ENCODE measurements around the gene MPHOSPH9. TPM values are rescaled to one million over a fixed set of nuclear protein-coding genes. Genes with fewer than 3 reads are reported as not detected.

Gene MPHOSPH9
- total RNA-seq, 2 experiments from 2014 or later: 88.3 to 136 TPM

GRCh38 chr12:123242116-123242904 is 9.4 kb upstream of the MPHOSPH9 start:
- no peak for DNase-seq (ENCODE audit: low spot score)
- Histone ChIP-seq H3K79me2 (ENCODE audit: insufficient read depth, low read depth, low read length) (peaks cover 38% of the 10 kb centered on the region), H3K36me3 (ENCODE audit: insufficient read depth, low read length) (peaks cover 64% of the 10 kb centered on the region), H4K20me1 (ENCODE audit: insufficient read depth, low read length) (no peaks in the 10 kb centered on the region), H3K4me2 (ENCODE audit: low read length) (no peak overlapping the region), H3K4me1 (ENCODE audit: insufficient read depth, low read length, poor library complexity, severe bottlenecking) (peaks cover 7% of the 10 kb centered on the region), H3K9me3 (ENCODE audit: low read length) (0 out of 2 replicates have a peak, but pooled peaks cover 12% of the 10 kb centered on the region), H3K9me2 (ENCODE audit: insufficient read depth, low read length) (no peaks in the 10 kb centered on the region), H3K4me3 (ENCODE audit: low read depth, low read length, poor library complexity, severe bottlenecking) (no peak overlapping the region), H3K27ac (ENCODE audit: low read depth, low read length, poor library complexity, severe bottlenecking) (no peak overlapping the region), H2AFZ (ENCODE audit: low read length) (no peak overlapping the region)
- TF ChIP-seq EZH2phosphoT487 (IDR thresholded peaks at IDR 0.05; ENCODE audit: borderline replicate concordance, low read depth, low read length) (no peak), CTCF (conservative IDR thresholded peaks at IDR 0.05; ENCODE audit: low read length) (no peak)
- ChIA-PET CTCF (ENCODE audit: unreplicated experiment) (no interaction called here), POLR2A (interaction anchor here (0.5 to 2.5 kb wide), 2 partner anchors 9 to 403 kb away, joined by 3 to 17 read pairs; partner anchors contain the start of genes MPHOSPH9 and MTRFR)
- no TSS peak for BruUV-seq (replicated peaks)
- intact Hi-C loops (cut with micrococcal nuclease; ENCODE audit: unreplicated experiment): no loop called here

DNA sequence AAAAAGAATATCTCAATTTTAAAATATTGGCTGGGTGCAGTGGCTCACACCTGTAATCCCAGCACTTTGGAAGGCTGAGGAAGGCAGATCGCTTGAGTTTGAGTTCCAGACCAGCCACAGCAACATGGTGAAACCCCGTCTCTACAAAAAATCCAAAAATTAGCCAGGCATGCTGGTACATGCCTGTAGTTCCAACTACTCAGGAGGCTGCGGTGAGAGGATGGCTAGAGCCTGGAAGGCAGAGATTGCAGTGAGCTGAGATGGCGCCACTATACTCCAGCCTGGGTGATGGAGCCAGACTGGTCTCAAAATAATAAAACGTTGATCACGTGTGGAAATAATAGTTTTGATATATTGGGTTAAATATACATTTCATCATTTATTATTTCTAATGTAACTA is 6.0 kb upstream of the MPHOSPH9 start:
- peaks cover 27% of the 10 kb centered on the region for H3K4me1 ChIP-seq (ENCODE audit: insufficient read depth, low read length, poor library complexity, severe bottlenecking)
- H4K20me1 ChIP-seq (ENCODE audit: insufficient read depth, low read length): no peaks in the 10 kb centered on the region
- no peak overlapping the region for H2AFZ ChIP-seq (ENCODE audit: low read length)
- ChIA-PET CTCF (ENCODE audit: unreplicated experiment) (no interaction called here), POLR2A (interaction anchor here (0.6 to 1.2 kb wide), 5 partner anchors 9 to 666 kb away, joined by 3 to 5 read pairs (median 3); no protein-coding TSS in a partner anchor)
- intact Hi-C loops (cut with micrococcal nuclease; ENCODE audit: unreplicated experiment): loop anchor here (1.0 to 10.0 kb wide), 3 partner anchors 196 to 354 kb away; no protein-coding TSS in a partner anchor
- H3K79me2 ChIP-seq (ENCODE audit: insufficient read depth, low read depth, low read length): peaks cover 51% of the 10 kb centered on the region
- H3K9me2 ChIP-seq (ENCODE audit: insufficient read depth, low read length): no peaks in the 10 kb centered on the region
- peaks cover 75% of the 10 kb centered on the region for H3K36me3 ChIP-seq (ENCODE audit: insufficient read depth, low read length)
- no peak overlapping the region for H3K27ac ChIP-seq (ENCODE audit: low read depth, low read length, poor library complexity, severe bottlenecking)
- TF ChIP-seq EZH2phosphoT487 (IDR thresholded peaks at IDR 0.05; ENCODE audit: borderline replicate concordance, low read depth, low read length) (no peak), CTCF (conservative IDR thresholded peaks at IDR 0.05; ENCODE audit: low read length) (no peak)
- 0 out of 2 replicates have a peak, but pooled peaks cover 6% of the 10 kb centered on the region for H3K9me3 ChIP-seq (ENCODE audit: low read length)
- no peak for DNase-seq (ENCODE audit: low spot score)
- BruUV-seq (replicated peaks): no TSS peak
- no peak overlapping the region for H3K4me2 ChIP-seq (ENCODE audit: low read length)
- no peak overlapping the region for H3K4me3 ChIP-seq (ENCODE audit: low read depth, low read length, poor library complexity, severe bottlenecking)

- Histone ChIP-seq H3K9me2 (ENCODE audit: insufficient read depth, low read length) (no peaks in the 10 kb centered on the region), H3K4me3 (ENCODE audit: low read depth, low read length, poor library complexity, severe bottlenecking) (no peak overlapping the region), H3K79me2 (ENCODE audit: insufficient read depth, low read depth, low read length) (peaks cover 57% of the 10 kb centered on the region), H3K27ac (ENCODE audit: low read depth, low read length, poor library complexity, severe bottlenecking) (no peak overlapping the region), H3K9me3 (ENCODE audit: low read length) (0 out of 2 replicates have a peak, but pooled peaks cover 6% of the 10 kb centered on the region), H3K36me3 (ENCODE audit: insufficient read depth, low read length) (peaks cover 70% of the 10 kb centered on the region), H3K4me2 (ENCODE audit: low read length) (no peak overlapping the region), H2AFZ (ENCODE audit: low read length) (no peak overlapping the region), H3K4me1 (ENCODE audit: insufficient read depth, low read length, poor library complexity, severe bottlenecking) (peaks cover 27% of the 10 kb centered on the region), H4K20me1 (ENCODE audit: insufficient read depth, low read length) (no peaks in the 10 kb centered on the region)
- no TSS peak for BruUV-seq (replicated peaks)
- no peak for DNase-seq (ENCODE audit: low spot score)
- CTCF ChIA-PET (ENCODE audit: unreplicated experiment): no interaction called here
- intact Hi-C loops (cut with micrococcal nuclease; ENCODE audit: unreplicated experiment): loop anchor here (1.0 to 10.0 kb wide), 3 partner anchors 195 to 354 kb away; no protein-coding TSS in a partner anchor
- POLR2A ChIA-PET: interaction anchor here (0.6 to 1.2 kb wide), 6 partner anchors 10 to 666 kb away, joined by 3 to 7 read pairs (median 3); no protein-coding TSS in a partner anchor
- TF ChIP-seq EZH2phosphoT487 (IDR thresholded peaks at IDR 0.05; ENCODE audit: borderline replicate concordance, low read depth, low read length) (no peak), CTCF (conservative IDR thresholded peaks at IDR 0.05; ENCODE audit: low read length) (no peak)
Measured at GRCh38 chr12:123238330-123238682, 5.4 kb upstream of the MPHOSPH9 start.
